Renal pelvis (tissue), 12 donors: ENCODE measurements around the gene FCSK. TPM values are rescaled to one million over a fixed set of nuclear protein-coding genes. Genes with fewer than 3 reads are reported as not detected.
A peak's percentile ranks its signal among the peaks of the same experiment; 100 is the strongest.
"Not testable (repeated sequence)": the region's sequence is repeated elsewhere in the genome, so short reads cannot be mapped to it uniquely, and the experiment has no call there.

ENCODE experiments used
- DNase-seq: peaks from one replicate; pipeline ENCODE4 v3.0.0-alpha.2; 2013
- long read RNA-seq, 16 experiments: transcript quantifications; one replicate each; lab custom pipeline, GENCODE V29; 2026
- polyA plus RNA-seq, 3 donors: library from polyadenylated mRNA; unstranded; fragments of 120-200 nt; gene quantifications; one replicate each; pipeline ENCODE4 v1.2.1, GENCODE V29; 2013; ENCODE audit not compliant: insufficient read length in 3 of 3

Gene FCSK
- polyA plus RNA-seq: 10 to 100 TPM; 14.6 to 22.7 (median 21.4) TPM
- long read RNA-seq, donor 1, full-length matches to known transcripts: 1 of 6 reads
- long read RNA-seq, donor 1, partial matches to known transcripts: 5 of 6 reads
- long read RNA-seq, donor 1, other reads (novel, unspliced or antisense): 0 of 6 reads
- long read RNA-seq, donor 2, full-length matches to known transcripts: 2 of 7 reads
- long read RNA-seq, donor 2, partial matches to known transcripts: 5 of 7 reads
- long read RNA-seq, donor 2, other reads (novel, unspliced or antisense): 0 of 7 reads
- long read RNA-seq, donor 3: 0 reads
- long read RNA-seq, donor 4, full-length matches to known transcripts: 1 of 7 reads
- long read RNA-seq, donor 4, partial matches to known transcripts: 6 of 7 reads
- long read RNA-seq, donor 4, other reads (novel, unspliced or antisense): 0 of 7 reads
- long read RNA-seq, donor 5, partial matches to known transcripts: 0 of 1 reads
- long read RNA-seq, donor 5, other reads (novel, unspliced or antisense): 0 of 1 reads
- long read RNA-seq, donor 6, partial matches to known transcripts: 8 of 8 reads
- long read RNA-seq, donor 6, other reads (novel, unspliced or antisense): 0 of 8 reads
- long read RNA-seq, donor 7, full-length matches to known transcripts: 4 of 4 reads
- long read RNA-seq, donor 7, partial matches to known transcripts: 0 of 4 reads
- long read RNA-seq, donor 7, other reads (novel, unspliced or antisense): 0 of 4 reads
- long read RNA-seq, donor 8: 0 reads
- long read RNA-seq, donor 9, partial matches to known transcripts: 14 of 14 reads
- long read RNA-seq, donor 9, other reads (novel, unspliced or antisense): 0 of 14 reads
- long read RNA-seq, donor 10, full-length matches to known transcripts: 1 of 1 reads
- long read RNA-seq, donor 10, partial matches to known transcripts: 0 of 1 reads
- long read RNA-seq, donor 10, other reads (novel, unspliced or antisense): 0 of 1 reads
- long read RNA-seq, donor 11: 0 reads
- long read RNA-seq, donor 12, partial matches to known transcripts: 7 of 7 reads
- long read RNA-seq, donor 12, other reads (novel, unspliced or antisense): 0 of 7 reads
- long read RNA-seq, donor 13: 0 reads
- long read RNA-seq, donor 14: 0 reads
- long read RNA-seq, donor 15: 0 reads
- long read RNA-seq, donor 16, partial matches to known transcripts: 17 of 17 reads
- long read RNA-seq, donor 16, other reads (novel, unspliced or antisense): 0 of 17 reads

DNA sequence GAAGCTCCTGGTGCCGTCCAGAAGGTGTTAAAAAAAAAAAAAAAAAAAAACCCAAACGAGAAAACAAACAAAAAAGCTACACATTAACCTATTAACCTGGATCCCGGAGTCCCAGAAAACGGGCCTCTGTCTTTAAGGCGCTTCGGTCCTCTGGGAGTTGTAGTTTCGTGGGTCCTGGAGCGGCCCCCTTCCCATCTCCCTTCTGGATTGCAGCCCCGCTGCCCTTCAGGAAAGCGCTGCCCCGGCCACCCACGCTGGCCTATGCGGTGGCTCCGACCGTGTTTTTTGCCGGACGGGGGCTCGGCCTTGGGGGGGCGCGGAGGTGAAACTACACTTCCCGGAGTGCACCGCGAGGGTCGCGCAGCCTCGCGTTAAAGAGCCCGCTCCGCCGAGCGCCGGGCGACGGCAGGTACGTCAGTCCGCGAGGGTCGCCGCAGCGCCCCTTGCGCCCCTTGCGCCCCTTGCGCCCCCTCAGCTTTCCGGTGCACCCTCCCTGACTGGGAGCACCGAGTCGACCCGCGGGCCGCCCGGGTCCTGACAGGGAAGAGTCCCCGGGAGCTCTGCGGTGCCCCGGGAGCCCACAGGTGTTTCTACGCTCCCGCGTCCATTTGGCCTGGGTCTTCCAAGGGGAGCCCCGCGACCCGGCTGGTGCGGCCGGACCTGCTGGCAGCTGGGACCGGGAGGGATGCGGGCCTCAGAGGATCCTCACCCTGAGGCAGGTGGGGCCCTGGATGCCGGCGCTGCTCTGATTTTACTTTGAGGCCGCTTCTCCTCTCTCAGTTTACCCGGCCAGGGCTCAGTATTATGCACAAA lies at the start of gene FCSK:
FCSK (plus strand) TSS at position 374 of the 813 bp plus-strand sequence. CDS start 8,596 bp downstream, outside the sequence.
- DNase-seq: peak; percentile 80

DNA sequence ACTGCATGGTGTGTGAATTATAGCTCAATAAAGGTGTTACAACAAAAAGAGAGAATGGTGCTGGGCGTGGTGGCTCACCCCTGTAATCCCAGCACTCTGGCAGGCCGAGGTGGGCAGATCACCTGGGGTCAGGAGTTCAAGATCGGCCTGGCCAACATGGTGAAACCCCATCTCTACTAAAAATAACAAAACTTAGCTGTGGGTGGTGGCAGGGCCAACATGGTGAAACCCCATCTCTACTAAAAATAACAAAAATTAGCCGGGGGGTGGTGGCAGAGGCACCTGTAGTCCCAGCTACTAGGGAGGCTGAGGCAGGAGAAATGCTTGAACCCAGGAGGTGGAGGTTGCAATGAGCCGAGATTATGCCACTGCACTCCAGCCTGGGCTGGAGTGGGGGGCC lies 48.3 kb upstream of the FCSK start:
- not testable (repeated sequence) for DNase-seq

DNA sequence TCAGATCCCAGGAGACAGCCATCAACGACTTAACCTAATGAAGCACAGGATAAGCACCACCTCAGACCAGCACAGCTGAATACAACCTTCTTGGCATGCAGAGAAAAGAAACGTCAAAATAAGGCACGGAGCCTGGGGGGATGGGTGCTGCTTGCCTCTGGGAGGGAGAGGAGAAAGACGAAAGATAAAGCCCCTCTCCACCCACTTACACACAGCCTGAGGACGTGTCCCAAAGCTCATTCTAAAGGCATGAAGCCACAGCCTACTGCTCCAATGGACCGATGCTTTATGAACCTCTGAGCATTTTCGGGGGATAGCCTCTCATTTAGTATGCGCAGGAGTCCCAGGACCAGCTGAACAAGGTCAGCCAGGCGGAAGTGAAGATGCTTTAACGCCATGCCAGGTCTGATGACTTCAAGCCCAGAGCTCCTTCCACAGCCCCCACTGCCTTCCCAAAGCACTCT lies 46.6 kb upstream of the FCSK start:
- DNase-seq: no peak

DNA sequence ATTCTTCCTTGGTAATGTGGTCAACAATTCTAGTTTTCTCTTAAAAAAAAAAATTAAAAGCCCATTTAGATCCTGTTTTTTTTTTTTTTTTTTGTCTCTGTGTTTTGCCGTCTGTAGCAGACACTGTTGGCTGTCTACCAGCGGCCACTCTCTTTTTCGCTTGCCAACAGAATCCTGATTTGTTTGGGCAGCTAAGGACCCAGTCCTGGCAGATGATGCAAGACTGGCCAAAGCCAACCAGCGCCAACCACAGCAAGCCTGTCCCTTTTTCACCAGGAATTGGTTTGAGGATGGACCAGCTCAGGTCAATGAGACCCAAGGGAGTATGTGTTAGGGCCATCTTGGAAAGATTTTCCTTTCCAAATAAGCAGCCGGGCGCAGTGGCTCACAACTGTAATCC lies 43.7 kb upstream of the FCSK start:
- no peak for DNase-seq

DNA sequence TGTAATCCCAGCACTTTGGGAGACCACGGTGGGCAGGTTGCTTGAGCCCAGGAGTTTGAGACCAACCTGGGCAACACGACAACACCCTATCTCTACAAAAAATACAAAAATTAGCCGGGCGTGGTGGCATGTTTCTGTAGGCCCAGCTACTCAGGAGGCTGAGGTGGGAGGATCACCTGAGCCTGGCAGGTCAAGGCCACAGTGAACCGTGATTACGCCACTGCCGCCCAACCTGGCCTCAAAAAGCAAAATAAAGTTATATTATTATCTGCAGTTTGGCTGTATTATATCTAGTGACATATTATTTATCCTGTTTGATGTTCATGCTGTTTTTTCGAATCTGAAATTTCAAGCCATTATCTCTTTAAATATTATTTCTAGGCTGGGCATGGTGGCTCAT lies 42.0 kb upstream of the FCSK start:
- no peak for DNase-seq

DNA sequence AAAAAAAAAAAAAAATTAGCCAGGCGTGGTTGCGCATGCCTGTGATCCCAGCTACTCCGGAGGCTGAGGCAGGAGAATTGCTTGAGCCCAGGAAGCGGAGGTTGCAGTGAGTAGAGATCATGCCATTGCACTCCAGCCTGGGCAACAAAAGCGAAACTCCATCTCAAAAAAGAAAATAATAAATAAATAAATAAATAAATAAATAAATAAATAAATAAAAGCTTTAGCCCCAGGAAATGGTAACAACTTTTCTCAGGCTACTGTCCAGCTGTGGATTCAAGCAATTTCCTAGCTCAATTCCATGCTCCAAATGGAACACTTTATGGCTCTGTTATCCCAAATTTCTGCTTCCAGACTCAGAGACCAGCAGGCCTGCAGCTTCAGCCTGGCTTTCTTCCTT lies 40.8 kb upstream of the FCSK start:
- not testable (repeated sequence) for DNase-seq

DNA sequence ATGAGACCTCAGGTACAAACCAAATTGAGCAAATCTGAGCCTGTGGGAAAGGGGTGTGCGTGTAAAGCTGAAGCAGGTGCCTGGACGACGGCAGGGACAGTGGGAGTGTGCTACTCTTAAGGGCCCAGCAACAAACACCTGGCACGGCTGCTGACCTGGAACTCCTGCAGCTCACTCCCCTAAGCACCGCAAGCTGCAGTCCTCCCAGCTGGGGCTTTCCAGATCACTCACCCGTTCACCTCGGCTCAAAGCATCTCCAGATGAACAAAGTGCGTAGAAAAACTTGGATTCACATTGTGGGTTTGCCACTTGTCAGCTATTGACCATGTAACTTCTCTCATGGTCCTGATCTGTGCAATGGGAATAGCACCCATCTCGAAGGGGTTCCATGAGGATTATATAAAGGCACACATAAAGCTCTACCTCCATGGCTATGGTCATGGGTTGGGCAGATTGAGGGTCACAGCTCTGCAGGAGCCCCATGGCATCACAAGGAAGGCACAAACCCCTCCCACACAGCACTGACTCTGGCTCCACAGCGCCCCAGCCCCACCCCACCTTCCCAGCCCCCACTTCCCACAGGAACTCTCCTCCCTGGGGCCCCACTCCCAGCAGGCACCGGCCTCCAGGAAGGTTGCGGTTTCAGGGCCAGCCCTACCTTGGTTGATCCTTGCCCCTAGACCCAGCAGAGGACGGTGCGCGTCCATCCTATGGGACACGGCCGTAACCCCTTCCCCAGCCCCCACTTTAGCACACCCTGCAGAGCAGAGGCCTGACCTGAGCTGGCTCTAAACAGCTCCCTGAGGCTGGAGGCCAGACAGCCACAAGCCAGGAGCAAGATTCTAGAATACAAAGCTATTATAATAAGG lies 37.4 kb upstream of the FCSK start:
- DNase-seq: no peak

DNA sequence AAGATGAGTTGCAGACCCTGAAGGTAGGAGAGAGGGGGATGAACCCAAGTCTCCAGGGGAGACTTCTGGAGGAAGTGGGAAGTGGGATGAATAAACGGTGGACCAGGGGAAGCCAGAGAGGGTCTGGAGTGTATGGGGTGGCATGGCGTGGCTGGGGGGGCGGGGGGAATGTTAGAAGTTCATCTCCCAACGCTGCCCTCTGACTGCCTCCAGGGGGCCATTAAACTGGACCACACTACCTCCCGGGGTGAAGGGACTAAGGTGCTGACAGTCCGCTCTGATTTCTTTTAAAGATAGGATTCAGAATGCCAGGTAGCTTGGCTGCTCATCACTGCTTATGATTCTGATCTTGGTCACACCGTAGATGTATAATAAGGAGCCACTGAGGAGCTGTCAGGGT lies 36.7 kb upstream of the FCSK start:
- DNase-seq: no peak

DNA sequence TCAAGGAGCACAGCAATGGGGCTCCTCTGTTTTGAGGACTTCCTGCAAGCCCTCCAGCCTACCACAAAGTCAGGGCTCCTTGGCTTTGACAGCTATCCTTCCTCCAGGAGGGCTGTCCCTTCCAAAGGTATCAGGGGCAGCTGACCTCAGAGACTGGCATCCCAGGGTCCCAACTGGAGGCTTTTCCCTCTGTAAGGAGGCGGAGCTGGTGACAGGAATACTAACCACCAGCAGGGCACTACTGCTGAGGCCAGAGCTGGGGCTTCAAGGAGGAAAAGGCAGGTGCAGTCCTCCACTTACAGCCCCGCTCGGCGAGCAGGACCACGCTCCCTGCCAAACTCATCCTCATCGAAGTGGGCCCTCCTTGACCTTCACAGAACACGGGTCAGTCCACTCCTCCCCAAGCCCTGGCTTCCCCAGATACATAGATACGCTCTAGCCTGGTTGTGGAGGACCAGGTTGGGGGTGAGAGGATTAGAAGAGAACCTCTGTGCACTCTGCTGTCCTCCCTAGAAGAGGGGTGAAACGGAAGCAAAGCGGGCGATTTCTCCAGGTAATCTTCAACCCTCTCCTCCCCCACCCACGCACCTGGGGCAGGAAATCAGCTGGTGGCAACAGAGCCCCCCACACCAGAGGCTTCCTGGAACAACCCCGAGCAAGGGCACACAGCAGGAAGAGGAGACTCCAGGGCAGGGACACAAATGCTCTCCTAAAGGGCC lies 36.0 kb upstream of the FCSK start:
- no peak for DNase-seq

DNA sequence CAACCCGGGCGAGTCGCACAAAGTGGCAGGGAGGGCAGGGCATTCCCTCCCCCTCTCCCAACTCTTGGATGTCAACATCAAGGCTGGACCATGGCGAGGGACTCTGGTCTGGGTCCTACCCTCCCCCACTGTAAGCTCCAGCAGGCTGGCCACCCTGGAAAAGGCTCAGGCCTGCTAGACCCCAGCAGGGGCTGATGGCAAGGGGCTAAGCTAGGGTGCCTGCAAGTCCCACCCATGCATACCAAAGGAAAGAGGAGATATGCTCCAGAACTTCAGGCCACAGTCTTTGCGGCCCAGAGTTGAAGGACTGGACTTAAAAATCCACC lies 35.4 kb upstream of the FCSK start:
- DNase-seq: no peak

DNA sequence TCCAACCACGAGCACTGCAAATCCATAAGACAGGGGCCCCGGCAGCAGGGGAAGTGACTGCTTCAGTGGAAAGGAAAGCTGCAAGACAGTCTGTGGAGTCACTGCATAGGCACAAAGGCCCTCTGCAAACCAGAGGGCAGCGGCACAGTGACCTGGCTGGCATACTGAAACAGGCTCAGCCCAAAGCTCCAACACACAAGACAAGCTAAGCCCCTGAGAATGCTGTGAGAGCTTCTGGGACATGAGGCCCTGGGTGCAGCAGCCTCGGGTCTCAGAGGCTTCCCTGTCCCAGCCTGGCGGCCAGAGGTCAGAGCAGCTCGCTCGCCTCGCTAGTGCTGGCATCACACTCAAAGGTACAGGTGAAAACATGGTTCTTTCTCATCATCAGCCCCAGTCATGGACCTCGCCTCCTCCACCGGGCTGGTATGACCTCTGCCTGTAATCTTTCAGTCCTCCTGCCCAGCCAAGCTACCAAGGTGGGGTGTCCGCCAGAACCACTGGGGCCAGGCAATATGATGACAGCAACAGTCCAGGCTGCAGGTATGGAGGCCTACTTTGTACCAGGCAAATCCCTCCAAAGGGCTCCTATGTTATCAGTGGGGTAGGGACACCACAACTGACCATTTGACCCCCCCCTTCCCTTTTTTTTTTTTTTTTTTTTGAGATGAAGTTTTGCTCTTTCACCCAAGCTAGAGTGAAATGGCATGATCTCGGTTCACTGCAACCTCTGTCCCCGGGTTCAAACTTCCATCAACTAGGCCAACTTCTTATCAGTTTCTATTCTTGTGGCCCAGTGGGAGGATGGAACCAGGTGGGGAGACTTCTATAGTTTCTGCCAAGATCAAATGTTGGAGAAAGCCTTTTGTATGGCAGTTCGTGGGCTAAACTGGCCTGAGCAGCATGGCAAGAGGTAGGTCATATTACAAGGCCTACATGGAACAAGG lies 34.7 kb upstream of the FCSK start:
- DNase-seq: no peak

DNA sequence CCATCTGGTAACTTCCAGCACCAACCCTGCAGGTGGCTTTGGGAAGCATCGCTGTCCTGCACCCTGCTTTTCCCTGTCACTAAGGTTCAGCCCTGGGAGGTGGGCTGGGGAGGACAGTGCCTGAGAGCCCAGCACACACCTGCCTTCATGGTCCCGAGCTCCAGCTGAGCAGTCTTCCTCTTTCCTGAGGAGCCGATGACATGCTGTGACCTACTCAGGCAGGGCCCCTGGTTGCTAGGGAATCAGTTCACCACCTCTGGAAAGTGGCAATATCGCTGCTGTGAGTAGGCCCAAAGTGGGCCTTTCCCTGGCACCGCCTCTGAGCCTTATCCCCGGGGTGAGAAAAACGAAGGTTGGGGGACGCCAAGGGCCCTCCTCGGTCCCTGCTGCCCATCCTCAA lies 33.4 kb upstream of the FCSK start:
- no peak for DNase-seq

DNA sequence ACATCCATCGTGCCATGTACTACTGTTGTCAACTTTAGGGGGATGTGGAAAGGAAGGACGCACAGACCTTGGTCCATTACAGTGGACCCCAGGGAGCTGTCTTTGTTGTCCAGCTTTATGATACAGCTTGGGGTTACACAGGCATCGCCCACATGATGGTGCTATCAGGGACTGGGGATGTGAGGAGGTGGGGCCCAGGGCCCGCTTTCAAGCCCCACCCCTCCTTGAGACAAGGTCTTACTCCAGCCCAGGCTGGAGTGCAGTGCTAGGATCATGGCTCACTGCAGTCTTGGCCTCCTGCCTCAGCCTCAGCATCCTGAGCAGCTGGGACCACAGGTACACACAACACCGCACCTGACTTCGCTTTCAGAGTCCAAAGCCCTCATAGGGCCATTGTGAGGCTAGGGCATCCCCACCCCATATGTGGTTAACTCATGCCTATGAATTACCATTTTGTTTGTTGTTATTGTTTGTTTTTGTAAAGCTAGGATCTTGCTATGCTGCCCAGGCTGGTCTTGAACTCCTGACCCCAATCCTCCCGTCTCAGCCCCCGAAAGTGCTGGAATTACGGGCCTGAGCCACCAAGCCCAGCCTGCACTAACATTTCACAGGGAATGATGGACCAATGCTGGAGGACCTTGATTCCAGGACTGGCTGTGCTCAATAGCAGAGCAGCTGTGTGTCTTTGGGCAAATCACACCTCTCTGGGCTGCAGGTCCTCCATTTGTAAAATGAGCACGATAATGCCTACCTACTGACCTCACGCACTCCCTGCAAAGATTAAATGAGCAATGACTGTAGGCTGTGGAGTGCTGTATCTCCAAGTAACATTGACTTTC lies 32.7 kb upstream of the FCSK start:
- DNase-seq: no peak

DNA sequence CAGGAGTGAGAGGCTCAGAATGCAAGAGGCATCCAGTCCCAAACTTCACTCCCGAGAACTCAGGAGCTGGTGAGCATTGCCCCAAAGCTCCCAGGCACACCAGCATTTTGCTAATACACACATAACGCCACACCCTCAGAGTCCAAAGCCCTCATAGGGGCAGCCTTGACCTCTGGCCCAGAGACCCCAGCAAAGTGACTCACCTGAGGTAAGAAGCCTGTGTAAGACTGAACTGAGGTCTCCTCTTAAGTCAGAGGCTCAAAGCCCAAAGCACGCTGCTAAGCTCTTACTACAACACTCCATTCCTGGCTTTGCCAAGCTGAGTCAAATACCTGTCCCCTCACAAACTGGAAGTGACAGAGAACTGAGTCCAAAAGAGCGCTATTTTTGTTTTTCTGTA lies 31.9 kb upstream of the FCSK start:
- no peak for DNase-seq

DNA sequence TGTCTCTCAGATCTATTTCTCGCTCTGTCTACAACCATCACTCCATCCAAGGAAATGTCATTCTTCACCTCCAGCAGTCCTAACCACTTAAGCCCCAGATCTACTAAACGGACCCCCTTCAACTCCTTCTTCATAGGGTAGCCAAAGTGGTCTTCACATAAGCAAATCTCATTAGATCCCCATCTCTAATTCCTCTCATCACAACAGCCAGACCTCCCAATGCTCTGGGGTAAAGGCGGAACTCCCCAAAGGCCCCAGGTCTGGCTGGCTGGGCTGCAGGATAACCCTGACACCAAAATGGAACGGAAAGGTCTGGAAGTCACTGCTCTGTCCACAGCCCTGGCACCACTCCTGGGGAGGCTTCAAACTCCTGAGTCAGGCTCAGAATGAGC lies 26.6 kb upstream of the FCSK start:
- DNase-seq: no peak

DNA sequence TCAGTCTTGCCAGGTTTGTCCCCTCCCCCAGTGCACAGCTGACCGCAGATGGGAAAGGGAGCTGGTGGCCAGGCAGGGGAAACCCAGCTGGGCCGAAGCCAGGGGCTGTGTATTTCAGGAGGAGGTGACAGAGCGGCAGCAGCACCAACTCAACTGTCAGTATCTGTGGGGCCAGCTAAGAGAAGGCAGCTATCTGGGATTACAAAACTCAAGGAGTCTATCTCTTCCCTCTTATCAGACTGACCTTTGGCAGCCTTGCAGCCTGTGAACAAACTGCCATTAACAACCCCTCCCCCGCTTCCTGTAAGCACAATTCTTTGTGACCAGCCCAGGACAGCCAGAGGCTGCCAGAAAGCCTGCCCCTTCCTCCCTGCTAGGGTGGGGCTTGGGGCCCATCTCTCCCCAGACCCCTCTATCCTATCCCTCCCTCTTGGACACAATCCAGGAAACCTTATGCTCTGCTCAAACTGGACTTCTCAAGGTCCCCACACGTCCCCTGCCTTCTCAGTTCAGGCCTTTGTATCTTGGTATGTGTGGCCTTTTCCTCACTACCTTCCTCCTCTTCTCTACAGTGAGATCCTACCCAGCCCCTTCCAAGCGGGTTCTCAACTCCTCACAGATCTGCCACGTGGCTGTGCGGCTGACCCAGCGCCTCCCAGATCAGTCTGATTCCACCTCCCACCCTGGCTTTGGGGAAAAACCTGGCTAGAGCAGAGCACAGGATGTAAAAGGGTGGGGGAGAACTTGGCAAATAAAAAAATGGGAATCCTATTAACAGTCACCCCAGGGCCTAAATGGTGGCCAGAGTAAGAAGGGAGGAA lies 26.0 kb upstream of the FCSK start:
- peak; percentile 88 for DNase-seq
